ENCODE measurements around the gene TNFRSF1B.

TNFRSF1B gene

DNA sequence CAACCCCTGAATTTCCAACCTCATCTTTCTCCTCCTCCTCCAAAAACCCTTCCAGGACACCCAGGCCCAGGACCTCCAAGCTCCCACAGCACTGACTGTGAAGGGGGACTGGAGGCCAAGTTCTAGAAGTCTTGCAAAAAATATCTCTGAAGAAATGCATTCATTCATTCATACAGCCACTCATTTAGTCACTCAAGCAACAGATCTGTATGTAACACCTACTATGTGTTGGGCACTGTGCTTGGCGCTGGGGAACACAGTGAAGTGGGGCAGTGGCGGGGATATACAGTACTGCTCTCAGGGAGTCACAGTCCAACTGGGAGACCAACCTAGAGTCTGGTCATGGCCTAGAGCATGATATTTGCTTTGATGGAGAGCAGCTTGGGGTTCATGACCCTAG is 15.3 kb upstream of the TNFRSF1B start:
- Histone ChIP-seq H3K4me3 (ENCODE audit: low read length) (no peak overlapping the region), H3K9ac (ENCODE audit: low read depth, low read length) (no peak overlapping the region), H3K4me1 (ENCODE audit: control insufficient read depth, insufficient read depth, low read length) (peaks cover 29% of the 10 kb centered on the region), H3K4me2 (ENCODE audit: low read length) (no peak overlapping the region), H3K36me3 (ENCODE audit: insufficient read depth, low read length) (no peaks in the 10 kb centered on the region), H3K27me3 (ENCODE audit: control insufficient read depth, insufficient read depth, low read length) (no peaks in the 10 kb centered on the region), H3K9me3 (replicated peaks; ENCODE audit: low read length) (no peaks in the 10 kb centered on the region)

GRCh38 chr1:12152113-12152891 is 14.5 kb upstream of the TNFRSF1B start:
- no peaks in the 10 kb centered on the region for H3K27me3 ChIP-seq (ENCODE audit: control insufficient read depth, insufficient read depth, low read length)
- H3K4me2 ChIP-seq (ENCODE audit: low read length): no peak overlapping the region
- peak overlapping the region; percentile 64 for H3K9ac ChIP-seq (ENCODE audit: low read depth, low read length)
- no peak overlapping the region for H3K4me3 ChIP-seq (ENCODE audit: low read length)
- H3K4me1 ChIP-seq (ENCODE audit: control insufficient read depth, insufficient read depth, low read length): peaks cover 23% of the 10 kb centered on the region
- H3K36me3 ChIP-seq (ENCODE audit: insufficient read depth, low read length): no peaks in the 10 kb centered on the region
- H3K9me3 ChIP-seq (replicated peaks; ENCODE audit: low read length): no peaks in the 10 kb centered on the region

GRCh38 chr1:12153181-12153785 is 13.5 kb upstream of the TNFRSF1B start:
- no peaks in the 10 kb centered on the region for H3K27me3 ChIP-seq (ENCODE audit: control insufficient read depth, insufficient read depth, low read length)
- H3K4me3 ChIP-seq (ENCODE audit: low read length): no peak overlapping the region

GRCh38 chr1:12155328-12155727 is 11.5 kb upstream of the TNFRSF1B start:
- Histone ChIP-seq H3K4me2 (ENCODE audit: low read length) (no peak overlapping the region), H3K4me1 (ENCODE audit: control insufficient read depth, insufficient read depth, low read length) (peaks cover 17% of the 10 kb centered on the region), H3K27me3 (ENCODE audit: control insufficient read depth, insufficient read depth, low read length) (no peaks in the 10 kb centered on the region), H3K4me3 (ENCODE audit: low read length) (no peak overlapping the region), H3K9me3 (replicated peaks; ENCODE audit: low read length) (no peaks in the 10 kb centered on the region), H3K9ac (ENCODE audit: low read depth, low read length) (no peak overlapping the region), H3K36me3 (ENCODE audit: insufficient read depth, low read length) (no peaks in the 10 kb centered on the region)

More at GRCh38 chr1:12153181-12153785, 13.5 kb upstream of the TNFRSF1B start:
- Histone ChIP-seq H3K4me2 (ENCODE audit: low read length) (peak overlapping the region; percentile 53), H3K36me3 (ENCODE audit: insufficient read depth, low read length) (no peaks in the 10 kb centered on the region), H3K4me1 (ENCODE audit: control insufficient read depth, insufficient read depth, low read length) (peaks cover 19% of the 10 kb centered on the region), H3K9ac (ENCODE audit: low read depth, low read length) (peak overlapping the region; percentile 64), H3K9me3 (replicated peaks; ENCODE audit: low read length) (no peaks in the 10 kb centered on the region)

- Histone ChIP-seq H3K4me3 (ENCODE audit: low read length) (no peak overlapping the region), H3K27me3 (ENCODE audit: control insufficient read depth, insufficient read depth, low read length) (no peaks in the 10 kb centered on the region), H3K36me3 (ENCODE audit: insufficient read depth, low read length) (no peaks in the 10 kb centered on the region), H3K9me3 (replicated peaks; ENCODE audit: low read length) (no peaks in the 10 kb centered on the region), H3K4me1 (ENCODE audit: control insufficient read depth, insufficient read depth, low read length) (peaks cover 29% of the 10 kb centered on the region), H3K4me2 (ENCODE audit: low read length) (no peak overlapping the region), H3K9ac (ENCODE audit: low read depth, low read length) (no peak overlapping the region)
Observed at GRCh38 chr1:12157366-12158231, 9.2 kb upstream of the TNFRSF1B start.

DNA sequence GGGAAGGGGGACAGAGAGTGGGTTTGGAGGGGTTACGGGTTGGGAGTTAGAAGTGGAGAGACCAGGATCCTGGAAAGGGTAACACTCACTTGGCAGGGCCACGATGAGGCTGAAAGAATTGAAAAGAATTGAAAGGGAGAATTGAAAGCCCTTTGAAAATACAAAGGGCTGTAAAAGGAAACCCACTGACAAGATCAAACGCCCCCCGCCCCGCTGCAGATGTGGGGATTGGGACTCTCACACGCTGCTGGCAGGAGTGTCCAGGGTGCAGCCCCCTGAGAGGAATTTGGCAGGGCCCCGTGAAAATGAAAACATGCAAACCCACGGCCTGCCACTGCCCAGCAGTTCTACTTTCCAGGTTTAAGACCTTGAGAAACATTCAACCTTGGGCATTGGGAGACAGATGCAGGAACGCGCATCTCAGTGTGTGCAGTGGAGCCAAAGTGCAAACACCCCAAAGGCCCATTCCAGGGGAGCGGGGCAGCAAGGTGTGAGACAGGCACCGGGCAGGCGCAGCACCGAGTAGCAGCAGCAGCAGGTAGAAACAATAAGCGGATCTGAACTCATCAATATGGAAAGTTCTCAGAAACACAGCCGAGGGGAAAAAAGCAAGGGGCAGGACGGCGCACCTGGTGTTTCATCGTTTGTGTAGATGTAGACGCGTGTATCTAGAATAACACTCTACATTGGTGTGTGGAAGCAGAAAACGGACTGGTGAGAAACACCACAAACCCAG is 8.3 kb upstream of the TNFRSF1B start:
- peaks cover 20% of the 10 kb centered on the region for H3K4me1 ChIP-seq (ENCODE audit: control insufficient read depth, insufficient read depth, low read length)
- no peaks in the 10 kb centered on the region for H3K36me3 ChIP-seq (ENCODE audit: insufficient read depth, low read length)
- no peaks in the 10 kb centered on the region for H3K9me3 ChIP-seq (replicated peaks; ENCODE audit: low read length)
- no peak overlapping the region for H3K4me3 ChIP-seq (ENCODE audit: low read length)
- no peak overlapping the region for H3K4me2 ChIP-seq (ENCODE audit: low read length)
- no peaks in the 10 kb centered on the region for H3K27me3 ChIP-seq (ENCODE audit: control insufficient read depth, insufficient read depth, low read length)
- no peak overlapping the region for H3K9ac ChIP-seq (ENCODE audit: low read depth, low read length)

DNA sequence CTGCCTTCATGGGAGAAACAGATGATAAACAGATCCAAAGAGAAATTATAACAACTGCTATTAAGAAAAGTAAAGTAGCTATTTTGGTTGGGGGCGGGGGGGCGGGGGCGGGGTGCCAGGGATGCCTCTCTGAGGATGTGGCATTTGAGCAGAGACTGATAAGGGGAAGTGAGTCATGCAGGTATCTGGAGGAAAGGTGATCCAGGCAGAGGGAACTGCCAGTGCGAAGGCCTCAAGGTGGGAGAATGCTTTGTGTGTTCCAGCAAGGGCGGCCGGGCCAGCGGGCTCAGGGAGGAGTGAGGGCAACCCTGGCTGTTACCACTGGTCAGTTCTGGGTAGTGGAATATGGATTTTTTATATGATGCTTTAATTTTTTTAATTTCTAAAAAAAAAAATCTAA is 7.0 kb upstream of the TNFRSF1B start:
- Histone ChIP-seq H3K36me3 (ENCODE audit: insufficient read depth, low read length) (no peaks in the 10 kb centered on the region), H3K27me3 (ENCODE audit: control insufficient read depth, insufficient read depth, low read length) (no peaks in the 10 kb centered on the region), H3K4me2 (ENCODE audit: low read length) (no peak overlapping the region), H3K4me3 (ENCODE audit: low read length) (no peak overlapping the region), H3K9ac (ENCODE audit: low read depth, low read length) (no peak overlapping the region), H3K9me3 (replicated peaks; ENCODE audit: low read length) (no peaks in the 10 kb centered on the region), H3K4me1 (ENCODE audit: control insufficient read depth, insufficient read depth, low read length) (peaks cover 13% of the 10 kb centered on the region)

DNA sequence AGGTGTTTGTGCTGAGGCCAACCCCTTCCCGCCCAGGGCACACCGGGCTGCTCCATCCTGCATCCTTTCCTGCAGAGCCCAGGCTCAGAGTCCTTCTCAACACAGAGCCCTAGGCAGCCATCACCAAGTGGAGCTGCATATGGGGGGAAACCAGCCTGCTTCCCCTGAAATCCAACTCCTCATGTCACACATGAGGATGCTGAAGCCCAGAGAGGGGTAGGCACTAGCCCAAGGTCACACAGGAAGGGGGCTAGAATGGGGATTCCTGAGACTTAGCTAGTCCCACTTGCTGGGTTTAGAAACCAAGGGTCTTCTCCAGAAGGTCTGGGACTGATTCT is 5.5 kb upstream of the TNFRSF1B start:
- peak overlapping the region; percentile 46 for H3K4me2 ChIP-seq (ENCODE audit: low read length)
- H3K27me3 ChIP-seq (ENCODE audit: control insufficient read depth, insufficient read depth, low read length): peaks cover 3% of the 10 kb centered on the region
- no peaks in the 10 kb centered on the region for H3K36me3 ChIP-seq (ENCODE audit: insufficient read depth, low read length)
- no peak overlapping the region for H3K4me3 ChIP-seq (ENCODE audit: low read length)
- H3K9me3 ChIP-seq (replicated peaks; ENCODE audit: low read length): no peaks in the 10 kb centered on the region
- peaks cover 13% of the 10 kb centered on the region for H3K4me1 ChIP-seq (ENCODE audit: control insufficient read depth, insufficient read depth, low read length)
- no peak overlapping the region for H3K9ac ChIP-seq (ENCODE audit: low read depth, low read length)

- Histone ChIP-seq H3K9me3 (replicated peaks; ENCODE audit: low read length) (no peaks in the 10 kb centered on the region), H3K4me1 (ENCODE audit: control insufficient read depth, insufficient read depth, low read length) (peaks cover 13% of the 10 kb centered on the region), H3K9ac (ENCODE audit: low read depth, low read length) (no peak overlapping the region), H3K4me2 (ENCODE audit: low read length) (peak overlapping the region; percentile 46), H3K4me3 (ENCODE audit: low read length) (no peak overlapping the region), H3K27me3 (ENCODE audit: control insufficient read depth, insufficient read depth, low read length) (peaks cover 3% of the 10 kb centered on the region), H3K36me3 (ENCODE audit: insufficient read depth, low read length) (no peaks in the 10 kb centered on the region)
Observed at GRCh38 chr1:12161662-12162458, 4.9 kb upstream of the TNFRSF1B start.

DNA sequence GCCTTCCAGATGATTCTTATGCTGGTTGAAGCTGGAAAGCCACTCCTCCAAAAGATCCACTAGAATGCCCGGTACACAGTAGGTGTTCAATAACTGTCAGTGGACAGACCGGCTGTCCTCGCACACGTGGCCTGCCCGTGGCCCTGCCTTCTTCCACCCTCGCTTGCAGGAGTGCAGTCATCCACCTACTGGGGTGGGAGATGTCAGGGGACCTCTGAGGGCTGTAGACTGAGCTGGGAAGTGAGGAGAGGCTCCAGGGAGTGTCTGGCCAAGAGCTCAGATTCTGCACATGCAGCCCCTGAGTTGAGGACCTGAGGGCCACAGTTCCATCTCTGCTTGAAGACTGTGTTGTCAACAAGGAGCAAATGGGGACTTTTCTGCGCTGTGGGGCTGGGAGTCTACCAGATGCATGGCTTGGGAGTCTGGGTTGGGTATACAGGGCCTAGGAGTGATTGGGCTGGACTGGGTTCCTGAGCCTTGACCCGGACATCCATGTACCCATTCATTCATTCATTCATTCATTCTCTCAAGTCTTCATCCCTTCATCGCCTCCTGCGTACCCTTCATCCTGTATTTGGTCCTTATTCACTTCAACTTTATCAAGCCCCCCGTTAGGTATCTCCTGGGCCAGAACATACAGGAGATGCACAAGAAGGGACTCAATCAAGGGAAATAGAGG is 4.2 kb upstream of the TNFRSF1B start:
- Histone ChIP-seq H3K9ac (ENCODE audit: low read depth, low read length) (no peak overlapping the region), H3K9me3 (replicated peaks; ENCODE audit: low read length) (no peaks in the 10 kb centered on the region), H3K27me3 (ENCODE audit: control insufficient read depth, insufficient read depth, low read length) (peaks cover 8% of the 10 kb centered on the region), H3K36me3 (ENCODE audit: insufficient read depth, low read length) (no peaks in the 10 kb centered on the region), H3K4me1 (ENCODE audit: control insufficient read depth, insufficient read depth, low read length) (peaks cover 19% of the 10 kb centered on the region), H3K4me2 (ENCODE audit: low read length) (no peak overlapping the region), H3K4me3 (ENCODE audit: low read length) (no peak overlapping the region)
